H1 (cell line): ENCODE measurements around the gene C3orf20. TPM values are rescaled to one million over a fixed set of nuclear protein-coding genes. Genes with fewer than 3 reads are reported as not detected.

Experiments used
- ATF3 ChIP-seq: IDR thresholded peaks from 2 replicates; pipeline ENCODE4 v1.6.1; 2011; ENCODE audit warnings: low read depth, mild to moderate bottlenecking, low read length; ENCODE audit not compliant: insufficient read depth
- FOSL1 ChIP-seq: IDR thresholded peaks from 2 replicates; pipeline ENCODE4 v1.6.1; 2011; ENCODE audit warnings: mild to moderate bottlenecking, low read depth, low read length, moderate library complexity; ENCODE audit not compliant: insufficient read depth
- PHF8 ChIP-seq: fragments of 200-600 bp; sonication (generic); conservative IDR thresholded peaks from 2 replicates; pipeline ENCODE4 v1.7.1; 2012; ENCODE audit warnings: low read depth, mild to moderate bottlenecking, inconsistent platforms, low read length, moderate library complexity
- POU5F1 ChIP-seq: IDR thresholded peaks from 2 replicates; pipeline ENCODE4 v1.6.1; 2011; ENCODE audit warnings: low read depth, mild to moderate bottlenecking, low read length, moderate library complexity
- SP4 ChIP-seq: IDR thresholded peaks from 2 replicates; pipeline ENCODE4 v1.6.1; 2012; ENCODE audit warnings: low read length, inconsistent platforms
- SUZ12 ChIP-seq: fragments of 200-600 bp; sonication (generic); IDR thresholded peaks from 2 replicates; pipeline ENCODE4 v1.6.1; 2012; ENCODE audit warnings: mild to moderate bottlenecking, inconsistent platforms, low read length, moderate library complexity, mixed read lengths
- TCF12 ChIP-seq: IDR thresholded peaks from 2 replicates; pipeline ENCODE4 v1.6.1; 2011; ENCODE audit warnings: low read depth, mild to moderate bottlenecking, low read length
- polyA plus RNA-seq, 7 experiments: library from polyadenylated mRNA; depleted of rRNA in 3 of 7; stranded (reverse) in 5 of 7; unstranded in 2 of 7; fragments of >200 nt in 5 of 7; fragments of 200-250 nt in 2 of 7; gene quantifications; 1 replicate in 5 of 7; 2 replicates in 1 of 7; 4 replicates in 1 of 7; pipeline versions ENCODE4 v1.2.1 to v1.2.3, GENCODE V29; 2011 to 2013; ENCODE audit warnings: missing spikeins in 2 of 7, mixed read lengths in 2 of 7
- total RNA-seq: library from RNA; stranded (reverse); fragmentation: NEBNext Ultra II Directional; extraction: Animal tissue kit (Norgen Biotek cat#: 25700); gene quantifications from 2 replicates; pipeline ENCODE4 v1.2.1, GENCODE V29; 2021

The C3orf20 gene
- total and polyA plus RNA-seq, 2 of the 8 experiments (the other 6 are each of a cell fraction or from before 2014, with no cell fraction given) = not detected

DNA sequence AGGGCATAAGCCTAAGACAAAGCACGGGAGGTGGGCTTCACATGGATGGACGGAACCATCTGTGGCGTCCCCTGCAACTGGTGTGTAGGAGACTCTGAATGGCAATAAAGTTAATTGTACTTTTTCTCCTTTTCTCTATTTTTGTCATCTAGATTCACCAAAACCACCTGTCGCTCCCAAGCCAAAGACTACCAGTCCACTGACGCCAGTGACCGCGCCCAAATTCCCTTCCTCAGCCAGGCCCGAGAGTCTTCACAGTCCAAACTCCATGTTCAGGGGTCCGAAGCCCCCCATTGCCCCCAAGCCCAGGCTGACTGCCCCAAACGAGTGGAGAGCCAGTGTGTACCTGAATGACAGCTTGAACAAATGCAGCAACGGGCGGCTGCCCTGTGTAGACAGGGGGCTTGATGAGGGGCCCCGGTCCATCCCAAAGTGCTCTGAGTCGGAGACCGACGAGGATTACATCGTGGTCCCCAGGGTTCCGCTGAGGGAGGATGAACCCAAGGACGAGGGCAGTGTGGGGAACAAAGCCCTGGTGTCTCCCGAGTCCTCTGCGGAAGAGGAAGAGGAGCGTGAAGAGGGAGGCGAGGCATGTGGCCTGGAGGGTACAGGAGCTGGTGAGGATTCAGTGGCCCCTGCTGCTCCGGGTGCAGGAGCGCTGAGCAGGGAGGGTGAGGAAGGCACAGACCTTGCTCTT is 144.0 kb downstream of the C3orf20 start, which contains the start of gene FGD5 (continued):
- no peak for TF ChIP-seq SP4
- no peak for TF ChIP-seq POU5F1
- no peak for TF ChIP-seq PHF8
- TF ChIP-seq TCF12 = no peak
- TF ChIP-seq ATF3 = no peak
- TF ChIP-seq FOSL1 = no peak
- TF ChIP-seq SUZ12 = no peak
